Activated T-helper 1 cell treated with Interleukin-2 at 50 U/mL for 16 hours (primary cell): Measurements from ENCODE around the gene HIC1.

Experiments
- DNase-seq: peaks from one replicate; pipeline ENCODE4 v3.0.0-alpha.2; 2020; ENCODE audit warnings: low read depth

Gene HIC1

GRCh38 chr17:2025220-2025621 lies 29.7 kb upstream of the HIC1 start, which contains the start of gene RTN4RL1:
Gene RTN4RL1, minus strand, starts transcription at chr17:2025334. Its CDS starts 469 bp downstream, at chr17:2024865.
- DNase-seq: peak; percentile 68

- DNase-seq: no peak
These were observed 29.1 kb upstream of the HIC1 start for GRCh38 chr17:2025622-2026309.

GRCh38 chr17:2027528-2028233 lies 27.2 kb upstream of the HIC1 start:
- DNase-seq: no peak

GRCh38 chr17:2028234-2028614 lies 26.7 kb upstream of the HIC1 start:
- no peak for DNase-seq

GRCh38 chr17:2028737-2029136 lies 26.2 kb upstream of the HIC1 start:
- DNase-seq: no peak

- DNase-seq: peak; percentile 75
These were observed 24.8 kb upstream of the HIC1 start, which contains the start of gene DPH1 for GRCh38 chr17:2029911-2030778. Gene DPH1, plus strand, starts transcription at chr17:2030153. Its CDS starts 17 bp downstream, at chr17:2030170.

- DNase-seq: no peak
These were observed 24.1 kb upstream of the HIC1 start for GRCh38 chr17:2030779-2031163.

- DNase-seq: no peak
These were observed 21.8 kb upstream of the HIC1 start for GRCh38 chr17:2033153-2033552.

- DNase-seq: no peak
These were observed 20.7 kb upstream of the HIC1 start for GRCh38 chr17:2034157-2034556.

GRCh38 chr17:2034806-2035540 lies 19.9 kb upstream of the HIC1 start:
- DNase-seq: no peak

- no peak for DNase-seq
These were observed 19.1 kb upstream of the HIC1 start for GRCh38 chr17:2035541-2036488.

- DNase-seq: no peak
These were observed 17.7 kb upstream of the HIC1 start for GRCh38 chr17:2037155-2037554.

GRCh38 chr17:2040219-2040827 lies 14.6 kb upstream of the HIC1 start:
- no peak for DNase-seq

- no peak for DNase-seq
These were observed 13.9 kb upstream of the HIC1 start for GRCh38 chr17:2040942-2041560.

GRCh38 chr17:2041561-2042389 lies 13.1 kb upstream of the HIC1 start, which contains the start of gene OVCA2:
Gene OVCA2, plus strand, starts transcription at chr17:2042022. Its CDS starts 26 bp downstream, at chr17:2042048.
- peak; percentile 97 for DNase-seq

- no peak for DNase-seq
These were observed 12.5 kb upstream of the HIC1 start for GRCh38 chr17:2042390-2042847.

- no peak for DNase-seq
These were observed 12.0 kb upstream of the HIC1 start for GRCh38 chr17:2042933-2043332.

GRCh38 chr17:2043785-2044184 lies 11.1 kb upstream of the HIC1 start:
- DNase-seq: no peak
